Epithelial cell of prostate (primary cell): ENCODE data around the gene MYOZ1.
"Not testable (repeated sequence)": the region's sequence is repeated elsewhere in the genome, so short reads cannot be mapped to it uniquely, and the experiment has no call there.

ENCODE experiments used
- DNase-seq: peaks from one replicate; pipeline ENCODE4 v3.0.0-alpha.2; 2011; ENCODE audit warnings: low read depth, low spot score
- H3K27ac ChIP-seq: fragments of 450-650 bp; 2 replicates; pipeline ENCODE4 v1.5.1; 2017; ENCODE audit warnings: mild to moderate bottlenecking

Gene MYOZ1, protein sequence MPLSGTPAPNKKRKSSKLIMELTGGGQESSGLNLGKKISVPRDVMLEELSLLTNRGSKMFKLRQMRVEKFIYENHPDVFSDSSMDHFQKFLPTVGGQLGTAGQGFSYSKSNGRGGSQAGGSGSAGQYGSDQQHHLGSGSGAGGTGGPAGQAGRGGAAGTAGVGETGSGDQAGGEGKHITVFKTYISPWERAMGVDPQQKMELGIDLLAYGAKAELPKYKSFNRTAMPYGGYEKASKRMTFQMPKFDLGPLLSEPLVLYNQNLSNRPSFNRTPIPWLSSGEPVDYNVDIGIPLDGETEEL

DNA sequence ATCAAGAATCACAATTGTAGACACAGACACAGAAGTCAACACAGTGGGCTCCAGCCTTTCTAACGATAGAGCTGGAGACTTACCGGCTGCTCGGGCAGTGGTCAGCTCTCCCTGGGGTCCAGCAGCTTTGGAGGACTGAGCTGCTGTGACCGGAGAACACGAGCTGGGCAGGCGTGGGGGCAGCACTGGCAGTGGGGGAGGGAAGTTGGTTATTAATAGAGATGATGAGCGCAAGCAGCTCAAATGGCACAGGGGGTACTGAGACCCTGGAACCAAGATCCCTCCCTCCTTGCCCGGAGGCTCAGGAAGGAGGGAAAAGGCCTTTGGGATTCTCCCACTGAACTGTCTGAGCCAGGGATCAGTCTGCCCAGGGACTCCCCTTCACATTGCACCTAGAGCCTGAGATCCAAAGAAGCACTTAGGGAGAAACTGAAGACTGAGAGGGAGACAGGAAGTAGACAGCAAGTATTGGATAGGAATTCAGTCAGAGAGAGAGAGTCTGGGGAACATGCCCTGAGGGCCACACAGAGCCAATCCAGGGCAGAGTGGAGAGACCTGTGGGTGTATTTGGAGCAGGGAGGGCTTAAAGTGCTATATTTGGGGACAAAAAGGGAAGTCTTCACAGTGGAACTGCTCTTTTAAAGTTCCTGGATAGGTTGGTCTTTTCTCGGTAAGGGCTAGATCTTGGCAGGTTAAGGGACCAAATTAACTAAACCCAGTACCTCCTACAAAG is at the start of gene MYOZ1:
Gene MYOZ1 (minus strand): TSS at position 147 of the 733 bp plus-strand sequence. CDS start 1,457 bp downstream, outside the sequence.
- no peak within 1 kb of the TSS for H3K27ac ChIP-seq
- no peak for DNase-seq

DNA sequence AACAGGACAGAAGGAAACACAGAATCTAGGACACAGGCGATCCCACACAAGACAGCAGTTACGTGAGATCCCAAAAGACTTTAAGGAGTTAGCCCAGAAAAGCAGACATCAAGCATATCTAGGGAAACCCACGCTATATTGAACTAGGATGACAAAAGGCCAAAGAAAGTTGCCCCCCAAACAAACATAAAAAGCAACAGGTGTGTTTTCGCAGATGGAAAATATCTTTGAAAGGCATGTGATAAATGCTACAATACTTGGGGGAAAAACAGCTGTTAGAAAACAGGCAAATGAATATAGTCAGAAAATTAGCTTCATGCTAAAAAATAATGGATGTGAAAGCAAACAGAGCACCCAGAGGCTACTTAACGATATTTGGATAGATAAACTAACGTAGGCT is 49.5 kb upstream of the MYOZ1 start:
- not testable (repeated sequence) for DNase-seq, H3K27ac ChIP-seq

DNA sequence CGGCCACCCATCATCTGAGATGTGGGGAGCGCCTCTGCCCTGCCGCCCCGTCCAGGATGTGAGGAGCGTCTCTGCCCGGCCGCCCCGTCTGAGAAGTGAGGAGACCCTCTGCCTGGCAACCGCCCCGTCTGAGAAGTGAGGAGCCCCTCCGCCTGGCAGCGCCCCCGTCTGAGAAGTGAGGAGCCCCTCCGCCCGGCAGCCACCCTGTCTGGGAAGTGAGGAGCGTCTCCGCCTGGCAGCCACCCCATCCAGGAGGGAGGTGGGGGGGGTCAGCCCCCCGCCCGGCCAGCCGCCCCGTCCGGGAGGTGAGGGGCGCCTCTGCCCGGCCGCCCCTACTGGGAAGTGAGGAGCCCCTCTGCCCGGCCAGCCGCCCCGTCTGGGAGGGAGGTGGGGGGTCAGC is 48.3 kb upstream of the MYOZ1 start:
- not testable (repeated sequence) for DNase-seq, H3K27ac ChIP-seq

DNA sequence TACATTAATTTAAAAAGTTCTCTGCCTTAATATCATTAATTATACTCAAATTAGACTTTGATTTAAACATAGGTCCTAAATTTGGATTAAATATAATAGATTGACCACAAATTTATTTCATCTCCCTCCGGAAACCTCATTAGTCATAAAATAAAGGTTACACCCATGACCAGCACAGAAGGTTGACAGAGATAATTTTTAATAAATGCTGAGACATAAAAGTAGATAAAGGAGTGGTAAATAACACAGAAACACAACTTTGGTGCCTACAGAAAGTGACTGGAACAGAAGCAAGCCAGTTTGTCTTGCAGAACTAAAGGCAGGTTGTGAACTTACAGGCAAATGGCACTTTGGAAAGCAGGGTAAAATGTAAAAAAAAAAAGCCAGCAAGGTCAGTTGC is 46.4 kb upstream of the MYOZ1 start:
- not testable (repeated sequence) for DNase-seq, H3K27ac ChIP-seq

DNA sequence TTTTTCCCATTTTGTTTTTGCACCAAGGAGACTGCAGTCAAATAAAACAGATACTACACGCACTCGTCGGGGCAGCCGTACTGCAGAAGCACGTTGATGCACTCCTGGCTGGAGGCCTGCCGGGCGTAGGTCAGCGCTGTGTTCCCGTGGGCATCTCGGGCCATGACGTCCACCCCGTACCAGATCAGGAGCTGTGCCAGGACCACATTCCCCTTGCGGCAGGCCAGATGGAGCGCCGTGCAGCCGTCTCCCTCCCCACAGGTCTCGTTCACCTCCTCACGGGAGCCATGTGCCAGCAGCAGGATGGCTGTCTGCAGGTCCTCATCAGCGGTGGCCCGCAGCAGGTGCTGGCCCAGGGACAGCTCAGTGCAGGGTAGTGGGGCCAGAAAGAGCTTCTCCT is 33.3 kb upstream of the MYOZ1 start:
- DNase-seq, H3K27ac ChIP-seq: not testable (repeated sequence)

DNA sequence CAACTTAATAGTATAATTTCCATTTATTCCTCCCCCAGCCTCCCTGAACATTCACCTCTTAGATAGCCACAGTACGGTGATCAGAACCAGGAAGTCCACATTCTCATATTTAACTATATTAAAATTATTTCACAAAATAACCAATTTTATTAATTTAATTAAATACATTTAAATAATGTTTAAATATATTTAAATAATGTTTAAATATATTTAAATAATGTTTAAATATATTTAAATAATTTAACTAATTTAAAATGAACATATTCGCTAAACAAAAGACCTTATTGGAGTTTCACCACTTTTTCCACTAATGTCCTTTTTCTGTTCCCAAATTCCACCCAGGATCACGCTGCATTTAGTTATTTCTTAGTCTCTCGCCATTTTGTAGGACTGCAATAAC is 27.1 kb upstream of the MYOZ1 start:
- not testable (repeated sequence) for DNase-seq, H3K27ac ChIP-seq

DNA sequence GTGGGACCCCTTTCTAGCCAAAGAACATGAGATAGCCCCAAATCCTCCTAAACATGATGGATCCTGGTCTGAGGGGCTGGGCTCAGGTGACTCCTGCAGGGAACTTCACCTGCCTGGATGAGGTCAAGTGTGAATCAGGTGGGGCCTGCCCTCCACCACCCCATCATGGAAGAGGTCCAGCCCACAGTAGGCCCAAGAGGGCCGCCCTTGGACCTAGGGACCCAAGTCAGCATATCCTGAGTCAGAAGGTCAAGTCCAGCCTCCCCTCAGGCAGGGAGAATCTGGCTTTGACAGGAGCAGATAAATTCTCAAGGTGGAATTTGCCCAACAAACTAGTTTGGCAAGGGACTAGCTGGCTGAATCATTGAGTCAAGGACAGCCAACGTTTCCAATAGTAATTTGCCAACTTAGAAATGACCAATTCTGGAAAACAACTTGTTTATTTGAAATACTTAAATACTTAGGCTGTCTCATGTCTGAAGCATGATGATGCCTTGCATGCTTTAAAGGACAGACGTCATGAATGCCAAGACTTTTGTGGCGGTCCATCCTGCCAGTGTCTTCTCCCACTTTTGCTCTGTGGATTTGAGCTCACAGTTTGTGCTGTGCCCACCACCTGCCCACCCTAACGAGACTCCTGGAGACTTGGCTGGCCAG is 25.0 kb upstream of the MYOZ1 start:
- DNase-seq = not testable (repeated sequence)

DNA sequence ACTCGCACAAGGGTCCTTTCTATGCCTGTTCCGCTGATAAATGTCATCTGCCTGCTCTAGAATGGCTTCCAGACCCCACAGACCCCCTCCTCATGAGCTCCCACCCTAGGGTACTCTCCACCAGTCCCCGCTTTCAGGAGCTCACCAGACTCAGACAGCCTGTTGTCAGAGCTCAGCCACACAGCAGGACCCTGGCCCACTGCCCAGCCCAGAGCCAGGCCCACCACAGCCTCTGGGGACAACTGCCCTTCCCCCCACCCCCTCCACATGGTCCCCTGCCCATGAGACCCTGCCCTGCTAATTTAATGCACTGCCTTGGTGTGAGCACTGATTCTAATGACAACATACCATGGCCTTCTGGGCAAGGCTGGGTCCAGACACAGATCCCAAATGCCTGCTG is 24.3 kb upstream of the MYOZ1 start:
- not testable (repeated sequence) for DNase-seq, H3K27ac ChIP-seq

More for the DNA sequence above, 25.0 kb upstream of the MYOZ1 start:
- not testable (repeated sequence) for H3K27ac ChIP-seq

DNA sequence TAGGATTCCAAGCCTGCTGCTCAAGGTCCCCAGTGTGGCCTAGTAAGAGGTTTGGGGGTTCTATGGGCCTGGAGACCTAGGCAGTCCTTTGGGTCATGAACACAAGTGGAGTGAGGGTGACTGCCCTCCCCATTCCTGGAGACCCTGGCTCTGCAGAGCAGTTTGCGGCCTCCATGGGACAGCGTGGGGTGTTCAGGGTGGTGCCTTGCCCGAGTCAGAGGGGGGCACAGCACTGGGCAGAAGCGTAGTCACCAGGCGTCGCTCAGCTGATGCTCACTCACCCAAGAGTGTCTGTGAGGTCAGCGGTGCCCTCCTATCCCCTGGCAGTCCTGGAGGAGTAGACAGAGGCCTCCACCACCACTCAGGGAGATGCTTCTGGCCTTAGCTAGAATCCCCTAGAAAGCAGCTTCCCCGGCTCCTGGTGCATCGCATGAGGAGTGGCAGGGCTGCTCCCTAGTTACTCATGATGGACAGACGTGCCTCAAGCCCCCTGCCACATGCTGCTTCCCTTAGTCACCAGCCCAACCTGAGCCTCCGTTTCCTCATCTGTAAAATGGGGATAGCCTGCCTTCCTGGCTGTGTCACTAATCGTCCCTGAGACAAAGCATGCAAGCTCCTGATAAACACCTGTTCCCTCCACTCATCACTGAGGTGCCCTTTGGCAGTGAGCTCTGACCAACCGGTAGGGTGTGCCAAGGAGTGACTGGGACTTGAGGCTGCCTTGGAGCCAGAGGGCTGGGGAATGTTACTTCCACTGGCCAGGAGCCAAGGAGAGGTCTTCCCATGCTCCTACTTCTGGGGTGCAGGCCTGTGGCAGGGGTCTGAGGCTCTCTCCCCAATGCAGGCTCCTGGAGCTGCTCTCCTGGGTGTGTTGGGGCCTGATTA is 23.1 kb upstream of the MYOZ1 start:
- DNase-seq, H3K27ac ChIP-seq: not testable (repeated sequence)

DNA sequence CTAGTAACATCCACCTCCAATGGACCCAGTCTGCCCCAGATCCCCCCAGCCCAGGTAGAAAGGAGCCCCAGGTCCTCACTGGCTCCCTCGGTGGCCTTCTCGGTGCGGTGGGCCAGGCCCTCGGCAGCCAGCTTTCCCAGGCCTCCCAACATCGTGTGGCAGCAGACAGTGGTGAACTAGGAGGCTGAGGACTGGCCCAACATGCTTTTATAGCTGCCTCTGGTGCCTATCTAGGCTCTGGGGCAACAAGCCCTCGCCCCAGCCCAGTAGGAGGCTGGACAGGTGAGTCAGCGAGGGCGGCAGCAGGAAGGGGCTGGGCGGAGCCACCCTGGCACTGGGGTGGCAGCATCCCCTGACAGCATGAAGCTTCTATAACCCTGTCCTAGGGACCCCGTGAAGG is 22.3 kb upstream of the MYOZ1 start:
- not testable (repeated sequence) for DNase-seq, H3K27ac ChIP-seq

DNA sequence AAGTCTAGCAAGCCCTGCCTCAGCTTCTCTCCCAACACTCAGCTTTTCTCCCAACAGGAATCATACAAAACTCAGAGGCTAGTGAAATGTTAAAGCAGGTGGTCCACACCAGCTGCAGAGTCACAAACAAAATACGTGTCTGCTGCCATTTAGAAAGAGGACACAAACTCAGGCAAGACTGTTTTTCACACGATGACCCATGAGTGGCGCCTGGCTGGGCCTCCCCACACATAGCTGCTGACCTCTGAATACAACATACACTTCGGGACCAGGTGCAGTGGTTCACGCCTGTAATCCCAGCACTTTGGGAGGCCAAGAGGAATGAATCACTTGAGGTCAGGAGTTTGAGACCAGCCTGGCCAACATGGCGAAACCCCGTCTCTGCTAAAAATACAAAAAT is 21.4 kb upstream of the MYOZ1 start:
- DNase-seq, H3K27ac ChIP-seq: not testable (repeated sequence)

DNA sequence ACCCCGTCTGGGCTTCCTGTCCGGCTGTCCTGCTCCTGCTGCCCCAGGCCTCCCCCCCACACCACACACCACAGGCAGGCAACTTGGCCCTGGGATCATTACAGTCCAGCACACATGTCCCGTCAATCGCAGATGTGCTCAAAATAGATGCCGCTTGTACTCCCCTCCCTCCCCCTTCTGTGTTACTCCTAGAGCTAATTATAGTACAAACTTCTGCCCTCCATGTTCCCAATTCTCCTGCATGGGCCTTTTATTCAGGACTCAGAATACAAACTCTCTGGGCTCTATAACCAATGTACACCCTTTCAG is 14.7 kb upstream of the MYOZ1 start, which contains the start of gene SYNPO2L:
Gene SYNPO2L (minus strand): TSS at position 40 of the 309 bp plus-strand sequence. CDS start 107 bp downstream, outside the sequence.
- no peak for DNase-seq
- H3K27ac ChIP-seq = no peak within 1 kb of the TSS

DNA sequence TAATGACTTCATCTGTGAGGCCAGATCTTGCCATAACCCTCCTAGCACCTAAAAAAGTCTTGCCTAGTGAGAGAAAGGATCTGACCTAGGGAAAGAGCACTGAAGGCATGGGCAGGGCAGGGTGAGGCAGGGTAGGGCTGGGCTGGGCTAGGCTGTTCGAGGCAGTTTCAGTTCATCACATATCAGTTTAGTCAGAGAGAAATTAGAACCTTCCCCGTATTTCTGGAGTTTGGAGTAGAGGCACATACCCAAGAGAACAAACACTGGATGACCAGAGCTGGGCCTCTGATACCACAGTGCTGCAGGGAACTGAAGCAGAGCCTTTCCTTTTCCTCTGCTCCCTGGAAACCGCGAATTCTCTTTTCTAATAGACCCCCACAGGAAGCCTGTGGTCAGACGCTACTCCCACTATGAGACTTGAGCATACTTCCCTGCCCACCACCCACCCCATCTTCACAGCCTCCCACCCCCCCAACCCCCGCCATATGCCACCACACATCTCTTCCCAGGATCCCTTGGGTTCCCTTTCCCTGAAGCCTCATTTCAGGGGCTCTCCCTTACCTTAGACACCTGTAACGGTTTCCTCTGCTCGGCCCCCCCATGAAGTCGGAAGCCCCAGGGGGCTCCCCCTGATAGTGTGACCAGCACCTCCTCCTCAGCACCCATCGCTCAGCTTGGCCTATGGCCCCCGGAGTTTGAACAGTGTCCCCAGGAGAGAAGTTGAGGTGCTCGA is 14.1 kb upstream of the MYOZ1 start:
- no peak for DNase-seq
- H3K27ac ChIP-seq = no peak overlapping the region

DNA sequence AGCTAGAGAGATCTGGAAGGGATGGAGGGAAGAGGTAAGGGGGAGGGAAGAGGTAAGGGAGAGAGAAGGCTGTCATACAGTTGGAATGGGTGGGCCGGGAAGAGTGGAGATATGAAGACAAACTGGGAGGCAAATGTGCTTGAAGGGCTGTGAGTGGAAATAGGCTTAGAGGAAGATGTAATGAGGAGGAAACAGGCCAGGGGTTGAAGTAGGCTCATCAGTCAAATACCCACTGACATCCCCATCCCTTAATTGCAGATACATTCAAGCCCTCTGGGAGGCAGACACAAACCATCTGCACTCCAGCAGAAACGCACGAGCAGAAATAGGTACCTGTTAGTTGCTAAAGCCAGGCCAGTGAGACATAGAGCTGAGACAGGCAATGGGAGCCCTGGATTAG is 12.4 kb upstream of the MYOZ1 start:
- DNase-seq = no peak
- H3K27ac ChIP-seq = no peak overlapping the region

DNA sequence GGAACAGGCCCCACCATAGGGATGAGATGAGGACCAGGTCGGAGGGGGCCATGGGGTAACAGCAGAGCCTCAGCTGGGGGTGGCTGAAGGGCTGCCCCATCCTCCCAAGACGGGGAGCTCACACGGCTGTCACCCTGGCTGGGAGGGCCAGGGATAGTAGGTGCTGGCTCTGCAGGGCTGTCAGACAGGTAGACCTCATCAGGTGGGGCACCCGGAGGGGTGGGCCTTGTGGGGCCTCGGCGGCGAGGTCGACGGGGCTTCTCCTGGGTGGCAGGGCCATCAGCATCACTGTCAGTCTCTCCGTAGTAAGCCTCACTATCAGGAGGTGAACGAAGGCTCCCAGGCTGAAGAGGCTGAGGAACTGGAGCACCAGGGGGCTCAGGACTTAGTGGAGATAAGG is 11.9 kb upstream of the MYOZ1 start:
- no peak overlapping the region for H3K27ac ChIP-seq
- DNase-seq = no peak

DNA sequence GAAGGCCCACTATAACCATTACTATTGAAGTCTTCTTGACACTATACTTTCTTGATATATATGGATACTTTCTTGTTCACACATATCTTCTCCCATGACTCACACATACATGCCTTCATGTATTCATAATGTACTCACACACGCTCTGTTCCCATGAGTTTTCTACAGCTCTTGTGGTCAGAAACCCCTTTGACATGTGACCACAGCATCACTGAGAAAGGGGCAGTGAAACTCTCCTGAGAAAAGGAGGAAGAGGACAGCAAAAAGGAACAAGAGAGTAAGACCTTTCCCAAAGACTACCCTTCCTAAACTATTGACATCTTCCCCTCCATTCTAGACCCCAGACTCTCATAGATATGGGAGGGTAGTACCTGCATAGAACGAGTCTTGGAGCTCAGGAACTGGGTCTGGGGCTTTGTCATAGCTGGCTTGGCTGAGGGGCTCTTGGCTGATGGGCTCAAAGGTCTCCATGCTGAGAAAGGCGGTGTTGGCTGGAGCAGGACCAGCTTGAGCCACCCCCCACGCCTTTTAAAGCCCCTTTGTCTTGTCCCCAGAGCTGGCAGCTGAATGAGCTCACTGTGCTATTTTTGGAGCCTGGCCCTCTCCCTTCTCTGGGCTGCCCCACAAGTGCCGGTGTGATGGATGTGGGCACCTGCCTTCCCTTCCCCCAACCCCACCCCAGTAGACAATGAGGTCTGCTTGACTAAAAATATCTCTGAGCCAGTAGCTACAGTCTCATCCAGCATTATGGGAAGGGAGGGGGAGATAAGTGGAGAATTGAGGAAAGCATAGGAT is 9.5 kb upstream of the MYOZ1 start:
- DNase-seq = peak; percentile 65
- no peak overlapping the region for H3K27ac ChIP-seq

DNA sequence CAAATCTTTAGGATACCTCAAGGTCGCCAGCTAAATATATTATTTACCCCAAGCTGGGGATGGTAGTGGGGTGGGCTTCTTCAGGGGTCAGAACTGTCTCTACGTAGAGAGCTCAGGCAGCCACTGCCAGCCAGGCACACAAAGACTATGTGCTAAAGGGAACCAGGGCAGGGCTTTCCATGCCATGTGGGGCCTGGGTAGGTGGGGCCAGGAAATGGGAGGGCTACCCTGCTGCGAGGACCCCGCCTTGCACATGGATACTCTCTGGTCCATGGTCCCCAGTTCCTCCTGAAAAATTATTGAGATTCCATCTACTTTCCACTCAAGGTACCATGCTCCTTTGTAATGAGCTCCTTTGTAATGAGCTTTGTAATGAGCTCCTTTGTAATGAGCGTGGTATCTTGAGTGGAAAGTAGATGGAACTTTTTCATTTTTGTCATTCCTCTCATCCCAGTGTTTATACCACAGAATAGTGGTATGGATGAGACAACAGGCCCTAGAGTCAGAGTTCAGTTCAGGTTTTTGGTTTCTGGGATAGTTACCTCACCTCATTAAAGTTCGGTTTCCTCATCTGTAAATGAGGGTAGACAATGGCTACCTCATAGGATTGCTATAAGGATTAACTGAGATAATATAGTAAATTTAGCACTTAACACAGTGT is 8.7 kb upstream of the MYOZ1 start:
- no peak for DNase-seq

More for the DNA sequence above, 8.7 kb upstream of the MYOZ1 start:
- H3K27ac ChIP-seq = no peak overlapping the region
